T-helper 1 cell treated with Interleukin-12 subunit alpha and Interleukin-12 subunit beta and Interleukin-4 antibody, amounts not matched to agents 30 μg/mL and 1 μg/mL, for 36 hours (primary cell): Measurements from ENCODE around the gene SELENON.

Experiments used
- H3K27ac Mint-ChIP-seq: one replicate; pipeline ENCODE4 v1.8.0; 2021; ENCODE audit warnings: mild to moderate bottlenecking, mixed read lengths
- H3K27me3 Mint-ChIP-seq: one replicate; pipeline ENCODE4 v1.8.0; 2021; ENCODE audit warnings: low read depth, mixed read lengths
- H3K36me3 Mint-ChIP-seq: one replicate; pipeline ENCODE4 v1.8.0; 2021; ENCODE audit warnings: low read depth, mixed read lengths
- H3K4me1 Mint-ChIP-seq: one replicate; pipeline ENCODE4 v1.8.0; 2021; ENCODE audit warnings: low read depth, mixed read lengths
- H3K4me3 Mint-ChIP-seq: one replicate; pipeline ENCODE4 v1.8.0; 2021; ENCODE audit warnings: mild to moderate bottlenecking, moderate library complexity, mixed read lengths
- H3K9me3 Mint-ChIP-seq: one replicate; pipeline ENCODE4 v1.8.0; 2021; ENCODE audit warnings: mixed read lengths

The SELENON gene

DNA sequence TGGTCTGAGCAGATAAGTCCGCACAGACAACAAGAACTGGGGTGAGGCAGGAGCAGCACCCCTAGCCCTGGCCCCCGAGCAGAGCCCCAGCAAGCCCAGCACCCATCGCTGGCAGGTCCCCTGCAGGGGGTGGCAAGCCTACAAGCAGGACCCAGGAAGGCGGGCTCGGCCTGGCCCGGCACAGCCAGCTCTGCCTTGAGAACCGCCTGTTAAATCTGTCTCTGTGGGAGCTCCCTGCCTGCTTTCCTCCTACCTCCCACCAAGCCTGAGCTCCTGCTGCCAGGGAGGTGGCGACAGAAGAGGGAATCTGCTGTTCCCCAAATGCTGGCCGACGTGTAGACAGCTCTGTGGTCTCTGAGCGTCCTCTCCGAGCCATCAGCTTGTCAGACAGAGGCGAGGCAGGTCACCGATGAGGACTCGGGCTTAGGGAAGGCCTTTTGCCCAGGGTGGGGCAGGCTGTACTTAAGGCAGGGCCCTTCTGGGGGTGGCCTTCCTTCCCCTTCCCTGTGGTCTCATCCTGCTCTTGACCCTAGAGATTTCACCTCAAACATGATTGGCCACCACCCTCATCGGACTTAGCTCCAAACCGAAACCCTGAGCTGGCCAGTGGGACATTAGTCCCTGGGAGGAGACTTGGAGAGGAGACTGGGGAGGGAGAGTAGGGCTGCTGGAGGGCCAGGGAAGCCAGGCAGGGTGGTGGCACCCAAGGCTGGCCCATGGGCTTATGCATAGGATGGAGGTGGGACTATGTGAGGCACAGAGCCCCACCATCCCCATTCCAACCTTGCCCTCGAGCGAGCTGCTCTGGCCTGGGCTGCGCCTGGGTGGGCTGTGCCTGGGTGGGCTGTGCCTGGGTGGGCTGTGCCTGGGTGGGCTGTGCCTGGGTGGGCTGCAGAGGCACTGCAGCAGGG lies 7.7 kb downstream of the SELENON start:
- no peak overlapping the region for H3K27ac Mint-ChIP-seq
- H3K27me3 Mint-ChIP-seq = peaks cover 17% of the 10 kb centered on the region
- peaks cover 5% of the 10 kb centered on the region for H3K4me1 Mint-ChIP-seq
- H3K9me3 Mint-ChIP-seq = no peaks in the 10 kb centered on the region
- H3K36me3 Mint-ChIP-seq = no peaks in the 10 kb centered on the region
- H3K4me3 Mint-ChIP-seq = no peak overlapping the region

DNA sequence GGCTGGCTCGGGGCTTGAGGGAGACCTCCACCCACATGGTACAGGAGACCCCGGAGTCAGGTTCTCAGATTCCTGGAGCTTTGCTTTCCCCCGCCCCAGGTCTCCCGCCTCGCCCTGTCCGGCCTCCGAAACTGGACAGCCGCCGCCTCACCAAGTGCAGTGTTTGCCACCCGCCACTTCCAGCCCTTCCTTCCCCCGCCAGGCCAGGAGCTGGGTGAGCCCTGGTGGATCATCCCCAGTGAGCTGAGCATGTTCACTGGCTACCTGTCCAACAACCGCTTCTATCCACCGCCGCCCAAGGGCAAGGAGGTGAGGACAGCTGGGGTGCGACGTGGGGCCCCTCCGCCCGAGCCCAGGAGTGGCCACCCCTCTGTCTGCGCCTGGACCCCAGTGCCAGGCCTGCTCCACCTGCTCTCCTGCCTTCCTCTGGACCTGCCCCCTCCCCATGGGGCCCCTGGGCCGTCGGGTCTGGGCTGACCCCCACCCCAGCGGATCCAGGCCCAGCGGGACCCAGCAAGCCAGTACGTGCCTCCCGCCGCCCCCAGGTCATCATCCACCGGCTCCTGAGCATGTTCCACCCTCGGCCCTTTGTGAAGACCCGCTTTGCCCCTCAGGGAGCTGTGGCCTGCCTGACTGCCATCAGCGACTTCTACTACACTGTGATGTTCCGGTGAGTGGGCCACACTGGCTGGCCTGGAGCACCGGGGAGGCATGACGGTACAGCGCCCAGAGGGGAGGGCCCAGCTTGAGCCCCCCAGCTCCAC lies 8.7 kb downstream of the SELENON start:
- H3K4me1 Mint-ChIP-seq = peaks cover 2% of the 10 kb centered on the region
- no peaks in the 10 kb centered on the region for H3K36me3 Mint-ChIP-seq
- H3K27ac Mint-ChIP-seq = no peak overlapping the region

GRCh38 chr1:25809283-25809926 lies 9.4 kb downstream of the SELENON start:
- Mint-ChIP-seq H3K4me3 (no peak overlapping the region), H3K27me3 (peaks cover 9% of the 10 kb centered on the region), H3K36me3 (no peaks in the 10 kb centered on the region), H3K9me3 (no peaks in the 10 kb centered on the region), H3K27ac (no peak overlapping the region), H3K4me1 (no peaks in the 10 kb centered on the region)

More for the DNA sequence above, 8.7 kb downstream of the SELENON start:
- Mint-ChIP-seq H3K27me3 (peaks cover 14% of the 10 kb centered on the region), H3K9me3 (no peaks in the 10 kb centered on the region), H3K4me3 (no peak overlapping the region)

GRCh38 chr1:25809929-25810328 lies 9.9 kb downstream of the SELENON start:
- H3K27ac Mint-ChIP-seq = no peak overlapping the region
- no peak overlapping the region for H3K4me3 Mint-ChIP-seq
- H3K27me3 Mint-ChIP-seq = peaks cover 5% of the 10 kb centered on the region
- H3K4me1 Mint-ChIP-seq = no peaks in the 10 kb centered on the region
- no peaks in the 10 kb centered on the region for H3K9me3 Mint-ChIP-seq
- H3K36me3 Mint-ChIP-seq = no peaks in the 10 kb centered on the region

- no peaks in the 10 kb centered on the region for H3K9me3 Mint-ChIP-seq
- no peaks in the 10 kb centered on the region for H3K4me1 Mint-ChIP-seq
- no peak overlapping the region for H3K27ac Mint-ChIP-seq
- peaks cover 4% of the 10 kb centered on the region for H3K27me3 Mint-ChIP-seq
- H3K4me3 Mint-ChIP-seq = no peak overlapping the region
- H3K36me3 Mint-ChIP-seq = no peaks in the 10 kb centered on the region
Measured at GRCh38 chr1:25810341-25811299, 10.6 kb downstream of the SELENON start.

DNA sequence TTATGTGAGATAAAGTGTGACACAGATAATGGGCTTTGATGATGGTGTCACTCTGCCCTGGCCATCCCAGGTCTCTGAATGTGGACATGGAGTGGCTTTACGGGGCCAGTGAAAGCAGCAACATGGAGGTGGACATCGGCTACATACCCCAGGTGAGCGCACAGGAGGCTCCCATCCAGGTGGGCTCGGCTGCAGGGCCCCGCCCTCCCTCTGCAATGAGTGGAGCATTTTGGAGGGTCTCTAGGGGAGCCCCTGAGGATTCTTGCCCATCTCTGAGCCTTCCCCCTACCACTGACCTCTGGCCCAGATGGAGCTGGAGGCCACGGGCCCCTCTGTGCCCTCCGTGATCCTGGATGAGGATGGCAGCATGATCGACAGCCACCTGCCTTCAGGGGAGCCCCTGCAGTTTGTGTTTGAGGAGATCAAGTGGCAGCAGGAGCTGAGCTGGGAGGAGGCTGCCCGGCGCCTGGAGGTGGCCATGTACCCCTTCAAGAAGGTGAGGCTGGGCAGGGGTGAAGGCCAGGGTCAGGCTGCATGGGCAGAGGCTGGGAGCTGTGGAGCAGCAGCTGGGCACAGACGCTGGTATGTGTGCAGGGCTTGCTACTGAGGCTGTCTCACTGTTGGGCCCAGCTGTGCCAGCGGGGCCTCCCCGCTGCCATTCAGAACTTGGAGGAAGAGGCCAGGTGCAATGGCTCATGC lies 11.5 kb downstream of the SELENON start:
- H3K27me3 Mint-ChIP-seq = no peaks in the 10 kb centered on the region
- H3K27ac Mint-ChIP-seq = no peak overlapping the region
- no peak overlapping the region for H3K4me3 Mint-ChIP-seq
- H3K4me1 Mint-ChIP-seq = no peaks in the 10 kb centered on the region
- H3K36me3 Mint-ChIP-seq = no peaks in the 10 kb centered on the region
- no peaks in the 10 kb centered on the region for H3K9me3 Mint-ChIP-seq

DNA sequence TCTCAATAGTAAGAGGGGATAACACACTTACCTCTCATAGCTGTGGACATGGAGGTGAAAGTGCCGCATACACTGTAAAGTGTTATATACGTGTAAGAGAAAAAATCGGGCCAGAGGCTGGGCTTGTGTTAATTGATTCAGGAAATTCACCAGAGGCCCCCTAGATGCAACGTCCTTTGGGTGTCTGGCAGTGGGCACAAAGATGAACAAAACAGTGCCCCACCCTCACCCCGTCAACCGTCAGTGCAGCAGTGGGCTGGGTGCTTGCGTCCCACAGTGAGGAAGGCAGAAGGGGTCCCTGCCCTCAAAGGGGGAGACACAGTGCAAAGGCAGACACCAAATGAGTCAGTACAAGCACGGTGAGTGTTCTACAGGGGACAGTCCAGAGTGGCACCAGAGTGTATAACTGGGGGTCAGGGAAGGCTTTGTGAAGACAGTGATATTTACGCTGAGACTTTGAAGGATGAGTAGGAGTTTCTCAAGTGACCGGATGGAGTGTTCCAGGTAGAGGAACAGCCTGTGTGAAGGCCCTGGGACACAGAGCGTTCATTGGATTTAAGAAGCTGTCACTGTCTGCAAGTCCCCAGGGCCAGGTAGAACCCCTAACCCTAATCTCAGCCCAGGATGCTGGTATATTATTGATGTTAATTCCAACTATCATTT lies 13.2 kb downstream of the SELENON start:
- no peak overlapping the region for H3K4me3 Mint-ChIP-seq
- no peaks in the 10 kb centered on the region for H3K9me3 Mint-ChIP-seq
- H3K4me1 Mint-ChIP-seq = peaks cover 2% of the 10 kb centered on the region
- H3K27me3 Mint-ChIP-seq = no peaks in the 10 kb centered on the region
- H3K27ac Mint-ChIP-seq = no peak overlapping the region
- no peaks in the 10 kb centered on the region for H3K36me3 Mint-ChIP-seq

GRCh38 chr1:25813734-25814471 lies 13.9 kb downstream of the SELENON start:
- H3K4me3 Mint-ChIP-seq = no peak overlapping the region
- H3K27me3 Mint-ChIP-seq = no peaks in the 10 kb centered on the region
- H3K4me1 Mint-ChIP-seq = peaks cover 7% of the 10 kb centered on the region
- no peaks in the 10 kb centered on the region for H3K36me3 Mint-ChIP-seq
- no peaks in the 10 kb centered on the region for H3K9me3 Mint-ChIP-seq
- no peak overlapping the region for H3K27ac Mint-ChIP-seq

- Mint-ChIP-seq H3K36me3 (no peaks in the 10 kb centered on the region), H3K9me3 (no peaks in the 10 kb centered on the region), H3K27me3 (no peaks in the 10 kb centered on the region), H3K27ac (peak overlapping the region; percentile 21), H3K4me1 (peaks cover 13% of the 10 kb centered on the region), H3K4me3 (no peak overlapping the region)
Measured at GRCh38 chr1:25814549-25815087, 14.6 kb downstream of the SELENON start.

DNA sequence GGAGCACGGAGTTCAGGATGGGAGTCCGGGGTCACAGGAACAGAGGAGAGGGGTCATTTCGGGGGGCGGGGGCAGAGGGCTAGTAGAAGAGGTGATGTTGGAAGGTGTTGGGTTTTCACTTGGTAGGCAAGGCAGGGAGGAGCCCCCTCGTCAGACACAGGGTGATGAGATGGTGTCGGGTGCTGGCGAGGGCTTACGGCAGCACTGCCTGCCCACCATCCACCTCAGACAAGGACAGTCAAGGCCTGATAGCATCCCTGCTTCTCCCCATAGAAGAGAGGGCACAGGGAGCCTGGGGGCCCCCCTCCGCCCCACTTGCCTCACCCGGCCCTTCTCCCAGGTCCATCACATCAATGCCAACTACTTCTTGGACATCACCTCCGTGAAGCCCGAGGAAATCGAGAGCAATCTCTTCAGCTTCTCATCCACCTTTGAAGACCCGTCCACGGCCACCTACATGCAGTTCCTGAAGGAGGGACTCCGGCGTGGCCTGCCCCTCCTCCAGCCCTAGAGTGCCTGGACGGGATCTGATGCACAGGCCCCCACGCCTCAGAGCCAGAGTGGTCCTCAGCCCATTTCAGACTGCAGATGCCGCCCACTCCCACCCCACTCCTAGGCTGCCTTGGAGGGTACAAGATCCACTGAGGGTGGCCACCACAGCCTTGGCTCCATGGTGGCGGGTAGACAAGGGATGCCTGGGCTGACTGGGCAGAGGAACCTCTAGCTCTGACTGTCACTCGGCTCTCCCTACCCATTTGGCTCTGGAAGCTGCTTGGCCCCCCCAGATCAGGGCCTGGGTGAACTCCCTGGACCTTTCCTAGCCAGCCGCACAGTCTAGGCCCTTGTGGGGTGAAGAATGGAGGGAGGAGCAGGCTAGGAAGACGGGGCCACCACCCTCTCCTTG lies 15.5 kb downstream of the SELENON start:
- peaks cover 13% of the 10 kb centered on the region for H3K4me1 Mint-ChIP-seq
- no peaks in the 10 kb centered on the region for H3K36me3 Mint-ChIP-seq
- no peak overlapping the region for H3K4me3 Mint-ChIP-seq
- peak overlapping the region; percentile 21 for H3K27ac Mint-ChIP-seq
- H3K27me3 Mint-ChIP-seq = no peaks in the 10 kb centered on the region
- H3K9me3 Mint-ChIP-seq = no peaks in the 10 kb centered on the region

GRCh38 chr1:25816112-25816718 lies 16.2 kb downstream of the SELENON start:
- no peak overlapping the region for H3K27ac Mint-ChIP-seq
- peaks cover 5% of the 10 kb centered on the region for H3K36me3 Mint-ChIP-seq
- H3K4me3 Mint-ChIP-seq = no peak overlapping the region
- H3K27me3 Mint-ChIP-seq = no peaks in the 10 kb centered on the region
- peaks cover 20% of the 10 kb centered on the region for H3K4me1 Mint-ChIP-seq
- H3K9me3 Mint-ChIP-seq = no peaks in the 10 kb centered on the region
